Adipocyte (in vitro differentiated cells): Measurements from ENCODE around the gene RPL13A.
"Not testable (repeated sequence)": the region's sequence is repeated elsewhere in the genome, so short reads cannot be mapped to it uniquely, and the experiment has no call there.

Experiments used
- DNase-seq: peaks from one replicate; pipeline ENCODE4 v3.0.0-alpha.2; 2015; ENCODE audit warnings: low read depth
- H3K27me3 ChIP-seq: replicated peaks from 2 replicates; pipeline ENCODE4 v1.7.0; 2013; ENCODE audit warnings: mild to moderate bottlenecking, low read length, moderate library complexity; ENCODE audit not compliant: control insufficient read depth, insufficient read depth
- H3K36me3 ChIP-seq: 2 replicates; pipeline ENCODE4 v1.7.0; 2013; ENCODE audit warnings: low read length, mild to moderate bottlenecking, moderate library complexity; ENCODE audit not compliant: control insufficient read depth, insufficient read depth, severe bottlenecking
- H3K4me1 ChIP-seq: 2 replicates; pipeline ENCODE4 v1.7.0; 2013; ENCODE audit warnings: mild to moderate bottlenecking, low read length, moderate library complexity; ENCODE audit not compliant: control insufficient read depth, insufficient read depth
- H3K4me3 ChIP-seq: 2 replicates; pipeline ENCODE4 v1.7.0; 2013; ENCODE audit warnings: mild to moderate bottlenecking, low read length, moderate library complexity
- H3K9ac ChIP-seq: 2 replicates; pipeline ENCODE4 v1.7.0; 2013; ENCODE audit warnings: mild to moderate bottlenecking, low read length, moderate library complexity
- H3K9me3 ChIP-seq: 2 replicates; pipeline ENCODE4 v1.7.0; 2013; ENCODE audit warnings: mild to moderate bottlenecking, low read length, moderate library complexity; ENCODE audit not compliant: control insufficient read depth

The RPL13A gene

GRCh38 chr19:49459388-49459787 lies 28.0 kb upstream of the RPL13A start:
- H3K27me3 ChIP-seq, result no peaks in the 10 kb centered on the region
- peaks cover 44% of the 10 kb centered on the region for H3K4me1 ChIP-seq
- peak overlapping the region; percentile 82 for H3K9ac ChIP-seq
- no peaks in the 10 kb centered on the region for H3K9me3 ChIP-seq
- H3K4me3 ChIP-seq, result no peak overlapping the region
- no peak for DNase-seq
- H3K36me3 ChIP-seq, result peaks cover 11% of the 10 kb centered on the region

GRCh38 chr19:49461130-49461529 lies 26.3 kb upstream of the RPL13A start:
- not testable (repeated sequence) for H3K9me3 ChIP-seq, H3K9ac ChIP-seq, H3K4me3 ChIP-seq, H3K27me3 ChIP-seq, DNase-seq
- Histone ChIP-seq H3K4me1 (peaks cover 31% of the 10 kb centered on the region), H3K36me3 (peaks cover 25% of the 10 kb centered on the region)

GRCh38 chr19:49461656-49462055 lies 25.8 kb upstream of the RPL13A start:
- Histone ChIP-seq H3K4me1 (peaks cover 25% of the 10 kb centered on the region), H3K4me3 (no peak overlapping the region), H3K36me3 (peaks cover 29% of the 10 kb centered on the region), H3K27me3 (no peaks in the 10 kb centered on the region), H3K9me3 (no peaks in the 10 kb centered on the region), H3K9ac (no peak overlapping the region)
- no peak for DNase-seq

- Histone ChIP-seq H3K9me3 (no peaks in the 10 kb centered on the region), H3K4me1 (peaks cover 21% of the 10 kb centered on the region), H3K9ac (no peak overlapping the region), H3K27me3 (no peaks in the 10 kb centered on the region), H3K36me3 (peaks cover 35% of the 10 kb centered on the region), H3K4me3 (no peak overlapping the region)
- DNase-seq, result no peak
Measured at GRCh38 chr19:49462492-49462891, 24.9 kb upstream of the RPL13A start.

GRCh38 chr19:49463960-49464740 lies 23.3 kb upstream of the RPL13A start:
- Histone ChIP-seq H3K9ac (no peak overlapping the region), H3K9me3 (no peaks in the 10 kb centered on the region), H3K36me3 (peaks cover 35% of the 10 kb centered on the region), H3K4me3 (no peak overlapping the region), H3K4me1 (peaks cover 12% of the 10 kb centered on the region), H3K27me3 (no peaks in the 10 kb centered on the region)
- no peak for DNase-seq

GRCh38 chr19:49465371-49465770 lies 22.0 kb upstream of the RPL13A start:
- Histone ChIP-seq H3K4me1 (peaks cover 17% of the 10 kb centered on the region), H3K27me3 (no peaks in the 10 kb centered on the region), H3K9me3 (no peaks in the 10 kb centered on the region), H3K4me3 (no peak overlapping the region), H3K9ac (no peak overlapping the region), H3K36me3 (peaks cover 27% of the 10 kb centered on the region)
- no peak for DNase-seq

GRCh38 chr19:49468199-49468598 lies 19.2 kb upstream of the RPL13A start:
- H3K9ac ChIP-seq, result no peak overlapping the region
- no peak for DNase-seq
- no peak overlapping the region for H3K4me3 ChIP-seq
- H3K9me3 ChIP-seq, result no peaks in the 10 kb centered on the region
- H3K36me3 ChIP-seq, result peaks cover 24% of the 10 kb centered on the region
- H3K4me1 ChIP-seq, result peaks cover 19% of the 10 kb centered on the region
- no peaks in the 10 kb centered on the region for H3K27me3 ChIP-seq

GRCh38 chr19:49468746-49469447 lies 18.5 kb upstream of the RPL13A start:
- DNase-seq, result peak; percentile 91
- H3K9me3 ChIP-seq, result no peaks in the 10 kb centered on the region
- peaks cover 19% of the 10 kb centered on the region for H3K4me1 ChIP-seq
- H3K36me3 ChIP-seq, result peaks cover 24% of the 10 kb centered on the region
- H3K4me3 ChIP-seq, result no peak overlapping the region
- H3K27me3 ChIP-seq, result no peaks in the 10 kb centered on the region
- no peak overlapping the region for H3K9ac ChIP-seq

- Histone ChIP-seq H3K4me3 (no peak overlapping the region), H3K9me3 (no peaks in the 10 kb centered on the region), H3K4me1 (peaks cover 25% of the 10 kb centered on the region), H3K9ac (peak overlapping the region; percentile 20), H3K27me3 (no peaks in the 10 kb centered on the region), H3K36me3 (peaks cover 18% of the 10 kb centered on the region)
- DNase-seq, result no peak
Measured at GRCh38 chr19:49469828-49470614, 17.4 kb upstream of the RPL13A start.

- Histone ChIP-seq H3K9me3 (no peaks in the 10 kb centered on the region), H3K36me3 (peaks cover 14% of the 10 kb centered on the region), H3K9ac (no peak overlapping the region), H3K27me3 (no peaks in the 10 kb centered on the region), H3K4me3 (no peak overlapping the region), H3K4me1 (peaks cover 26% of the 10 kb centered on the region)
- no peak for DNase-seq
Measured at GRCh38 chr19:49470615-49470978, 16.8 kb upstream of the RPL13A start.

- H3K9me3 ChIP-seq, result no peaks in the 10 kb centered on the region
- H3K27me3 ChIP-seq, result no peaks in the 10 kb centered on the region
- H3K4me1 ChIP-seq, result peaks cover 26% of the 10 kb centered on the region
- H3K9ac ChIP-seq, result no peak overlapping the region
- no peaks in the 10 kb centered on the region for H3K36me3 ChIP-seq
- DNase-seq, result no peak
- H3K4me3 ChIP-seq, result no peak overlapping the region
Measured at GRCh38 chr19:49472936-49473335, 14.5 kb upstream of the RPL13A start.
